GM10248 (cell line): ENCODE measurements around the gene ZFAND6.

Experiments used
- CTCF ChIA-PET: fragments of 300-600 bp; sonication (Branson Sonifier 250); formaldehyde crosslinking; extraction: SDS; loops from one replicate; lab custom pipeline; 2021; ENCODE audit warnings: antibody characterized with exemption; lab: Yijun Ruan, JAX
- POLR2A ChIA-PET: fragments of 350-650 bp; sonication (Branson Sonifier 250); formaldehyde crosslinking; extraction: SDS; loops from one replicate; lab custom pipeline; 2020; ENCODE audit warnings: antibody characterized with exemption; lab: Yijun Ruan, JAX
- DNase-seq: peaks from one replicate; pipeline ENCODE4 v3.0.0; 2012; ENCODE audit errors: extremely low spot score
- CTCF ChIP-seq: IDR thresholded peaks from 2 replicates; pipeline ENCODE4 v1.5.1; 2012; ENCODE audit warnings: mild to moderate bottlenecking, low read depth; ENCODE audit errors: extremely low read depth, missing control alignments, control extremely low read depth

The ZFAND6 gene

GRCh38 chr15:80174017-80174746, 114.7 kb downstream of the ZFAND6 start:
- ChIA-PET POLR2A (no interaction called here), CTCF (interaction anchor here (0.8 to 3.2 kb wide), 19 partner anchors 8 to 795 kb away, joined by 3 to 16 read pairs (median 4); no protein-coding TSS in a partner anchor)
- DNase-seq = no peak

GRCh38 chr15:80175436-80175835, 116.0 kb downstream of the ZFAND6 start:
- CTCF ChIA-PET = interaction anchor here (1.5 kb wide), 1 partner anchor 322 kb away, joined by 3 read pairs; no protein-coding TSS in a partner anchor
- DNase-seq = no peak
- TF ChIP-seq CTCF = no peak
- POLR2A ChIA-PET = no interaction called here

More at GRCh38 chr15:80174017-80174746, 114.7 kb downstream of the ZFAND6 start:
- no peak for TF ChIP-seq CTCF

GRCh38 chr15:80176443-80176842, 117.0 kb downstream of the ZFAND6 start:
- CTCF ChIA-PET = interaction anchor here (1.0 to 1.3 kb wide), 3 partner anchors 8 to 579 kb away, joined by 3 to 5 read pairs (median 3); no protein-coding TSS in a partner anchor

GRCh38 chr15:80177156-80177555, 117.7 kb downstream of the ZFAND6 start:
- POLR2A ChIA-PET = no interaction called here
- no peak for DNase-seq
- no peak for TF ChIP-seq CTCF
- CTCF ChIA-PET = interaction anchor here (1.1 to 1.3 kb wide), 2 partner anchors 9 to 580 kb away, joined by 3 to 5 read pairs; no protein-coding TSS in a partner anchor

More at GRCh38 chr15:80176443-80176842, 117.0 kb downstream of the ZFAND6 start:
- no peak for TF ChIP-seq CTCF
- POLR2A ChIA-PET = interaction anchor here (0.6 kb wide), 1 partner anchor 253 kb away, joined by 9 read pairs; no protein-coding TSS in a partner anchor
- DNase-seq = no peak

- no peak for TF ChIP-seq CTCF
- CTCF ChIA-PET = no interaction called here
- no peak for DNase-seq
- POLR2A ChIA-PET = no interaction called here
Observed at GRCh38 chr15:80179025-80179759, 119.7 kb downstream of the ZFAND6 start.

GRCh38 chr15:80179935-80180334, 120.5 kb downstream of the ZFAND6 start:
- TF ChIP-seq CTCF = no peak
- ChIA-PET POLR2A (no interaction called here), CTCF (no interaction called here)
- DNase-seq = no peak
